ENCODE measurements around the gene HTT. TPM values are rescaled to one million over a fixed set of nuclear protein-coding genes. Genes with fewer than 3 reads are reported as not detected.

Gene HTT
- total and polyA plus RNA-seq, 3 experiments from 2014 or later: 5.1 to 58.6 (median 54.7) TPM

- Mint-ChIP-seq H3K36me3 (peaks cover 0 to 2% (median 0%) of the 10 kb centered on the region in 3 donors), H3K27me3 (peaks cover 12 to 29% of the 10 kb centered on the region in 2 donors), H3K4me3 (peak overlapping the region in 6 of 7 donors; percentile 37 to 94 (median 54)), H3K27ac (peak overlapping the region in 1 of 8 donors; percentile 3), H3K4me1 (peaks cover 14% of the 10 kb centered on the region in 3 donors), H3K9me3 (no peaks in the 10 kb centered on the region)
- H3K27me3 ChIP-seq (ENCODE audit: insufficient read depth, low read length, poor library complexity, severe bottlenecking): peaks cover 7% of the 10 kb centered on the region
- no peak overlapping the region for H3K4me3 ChIP-seq (ENCODE audit: low read length)
- H3K36me3 ChIP-seq (ENCODE audit: insufficient read depth, low read length): no peaks in the 10 kb centered on the region
- no peak overlapping the region for H3K27ac ChIP-seq (ENCODE audit: low read depth, low read length)
- ChIA-PET POLR2A (no interaction called here), CTCF (interaction anchor here (1.2 to 1.3 kb wide), 2 partner anchors 35 to 48 kb away, joined by 3 to 4 read pairs; no protein-coding TSS in a partner anchor)
- no peak for DNase-seq
- no peaks in the 10 kb centered on the region for H3K9me3 ChIP-seq (ENCODE audit: low read length)
- H3K4me1 ChIP-seq (ENCODE audit: insufficient read depth, low read length): peaks cover 6% of the 10 kb centered on the region
Observed at GRCh38 chr4:3290889-3291321, 216.4 kb downstream of the HTT start.

DNA sequence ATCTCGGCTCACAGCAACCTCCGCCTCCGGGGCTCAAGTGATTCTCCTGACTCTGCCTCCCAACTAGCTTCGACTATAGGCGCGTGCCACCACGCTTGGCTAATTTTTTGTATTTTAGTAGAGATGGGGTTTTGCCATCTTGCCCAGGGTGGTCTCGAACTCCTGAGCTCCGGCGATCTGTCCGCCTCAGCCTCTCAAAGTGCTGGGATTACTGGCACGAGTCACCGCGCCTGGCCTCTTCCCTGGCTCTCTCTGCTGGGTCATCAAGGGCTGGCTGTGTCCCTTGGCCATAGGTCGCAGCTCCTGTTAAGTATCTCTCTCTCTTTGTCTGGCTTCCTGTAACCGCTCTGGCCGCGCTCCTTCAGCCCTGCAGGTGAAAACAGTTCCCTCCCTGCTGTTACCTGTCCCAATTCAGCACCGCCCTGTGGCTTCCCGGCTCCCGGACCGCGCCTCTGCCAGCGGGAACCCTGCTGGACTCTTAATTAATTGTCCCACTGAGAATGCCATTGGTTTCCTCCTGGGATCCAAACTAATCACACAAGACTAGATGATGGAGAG, 217.0 kb downstream of the HTT start:
- peaks cover 6% of the 10 kb centered on the region for H3K4me1 ChIP-seq (ENCODE audit: insufficient read depth, low read length)
- no peaks in the 10 kb centered on the region for H3K36me3 ChIP-seq (ENCODE audit: insufficient read depth, low read length)
- no peaks in the 10 kb centered on the region for H3K9me3 Mint-ChIP-seq
- H3K27ac Mint-ChIP-seq: peak overlapping the region in 7 of 8 donors; percentile 66 to 94 (median 80)
- H3K27me3 ChIP-seq (ENCODE audit: insufficient read depth, low read length, poor library complexity, severe bottlenecking): peaks cover 7% of the 10 kb centered on the region
- peaks cover 0 to 2% (median 0%) of the 10 kb centered on the region in 3 donors for H3K36me3 Mint-ChIP-seq
- POLR2A ChIA-PET: no interaction called here
- H3K4me3 ChIP-seq (ENCODE audit: low read length): peak overlapping the region; percentile 61
- H3K4me1 Mint-ChIP-seq: peaks cover 14% of the 10 kb centered on the region in 3 donors
- CTCF ChIA-PET: interaction anchor here (1.2 to 1.3 kb wide), 2 partner anchors 35 to 48 kb away, joined by 3 to 4 read pairs; no protein-coding TSS in a partner anchor
- no peak overlapping the region for H3K27ac ChIP-seq (ENCODE audit: low read depth, low read length)
- H3K9me3 ChIP-seq (ENCODE audit: low read length): no peaks in the 10 kb centered on the region
- no peak for DNase-seq
- H3K4me3 Mint-ChIP-seq: peak overlapping the region; percentile 85 to 95 (median 91)
- H3K27me3 Mint-ChIP-seq: peaks cover 10 to 29% of the 10 kb centered on the region in 2 donors

- Histone ChIP-seq H3K4me3 (ENCODE audit: low read length) (peak overlapping the region; percentile 61), H3K27ac (ENCODE audit: low read depth, low read length) (no peak overlapping the region), H3K27me3 (ENCODE audit: insufficient read depth, low read length, poor library complexity, severe bottlenecking) (peaks cover 7% of the 10 kb centered on the region), H3K4me1 (ENCODE audit: insufficient read depth, low read length) (peaks cover 6% of the 10 kb centered on the region), H3K36me3 (ENCODE audit: insufficient read depth, low read length) (no peaks in the 10 kb centered on the region), H3K9me3 (ENCODE audit: low read length) (no peaks in the 10 kb centered on the region)
- ChIA-PET CTCF (interaction anchor here (1.3 kb wide), 1 partner anchor 36 kb away, joined by 3 read pairs; no protein-coding TSS in a partner anchor), POLR2A (no interaction called here)
- peak overlapping the region; percentile 85 to 95 (median 91) for H3K4me3 Mint-ChIP-seq
- peak in 2 of 5 donors; percentile 14 to 21 for DNase-seq
- H3K27ac Mint-ChIP-seq: peak overlapping the region in 7 of 8 donors; percentile 66 to 94 (median 80)
- H3K36me3 Mint-ChIP-seq: peaks cover 0 to 2% (median 0%) of the 10 kb centered on the region in 3 donors
- no peaks in the 10 kb centered on the region for H3K9me3 Mint-ChIP-seq
- H3K4me1 Mint-ChIP-seq: peaks cover 14% of the 10 kb centered on the region in 3 donors
- H3K27me3 Mint-ChIP-seq: peaks cover 10 to 25% of the 10 kb centered on the region in 2 donors
Observed at GRCh38 chr4:3291969-3292570, 217.6 kb downstream of the HTT start.

- H3K27me3 Mint-ChIP-seq: peaks cover 10 to 18% of the 10 kb centered on the region in 2 donors
- Histone ChIP-seq H3K36me3 (ENCODE audit: insufficient read depth, low read length) (no peaks in the 10 kb centered on the region), H3K27me3 (ENCODE audit: insufficient read depth, low read length, poor library complexity, severe bottlenecking) (peaks cover 7% of the 10 kb centered on the region), H3K4me1 (ENCODE audit: insufficient read depth, low read length) (peaks cover 6% of the 10 kb centered on the region), H3K4me3 (ENCODE audit: low read length) (peak within 1 kb of the TSS; percentile 61), H3K27ac (ENCODE audit: low read depth, low read length) (peak within 1 kb of the TSS; percentile 54), H3K9me3 (ENCODE audit: low read length) (no peaks in the 10 kb centered on the region)
- peak; percentile 61 to 88 (median 78) for DNase-seq
- peaks cover 14% of the 10 kb centered on the region in 3 donors for H3K4me1 Mint-ChIP-seq
- CTCF ChIA-PET: no interaction called here
- peaks cover 0 to 2% (median 0%) of the 10 kb centered on the region in 3 donors for H3K36me3 Mint-ChIP-seq
- H3K4me3 Mint-ChIP-seq: peak within 1 kb of the TSS; percentile 85 to 95 (median 91)
- no peaks in the 10 kb centered on the region for H3K9me3 Mint-ChIP-seq
- POLR2A ChIA-PET: no interaction called here
- peak within 1 kb of the TSS in 7 of 8 donors; percentile 66 to 99 (median 80) for H3K27ac Mint-ChIP-seq
Observed at GRCh38 chr4:3292571-3293400, 218.3 kb downstream of the HTT start, which contains the start of gene RGS12. Gene RGS12 (plus strand): TSS chr4:3293021. CDS start chr4:3316171, 23,150 bp downstream.

Other genes starting within 250 kb of the HTT start
- gene ADD1, start 230.8 kb upstream of the HTT start, total RNA-seq: 100 to 1,000 TPM; 185 to 192 TPM
- 217 TPM for gene ADD1, start 230.8 kb upstream of the HTT start, polyA plus RNA-seq
- gene NOP14, start 111.3 kb upstream of the HTT start, total RNA-seq: 100 to 1,000 TPM; 156 to 165 TPM
- 26.5 TPM for gene NOP14, start 111.3 kb upstream of the HTT start, polyA plus RNA-seq
- gene GRK4, start 111.1 kb upstream of the HTT start, total RNA-seq: 1 to 10 TPM; 5.4 to 7.7 TPM
- gene GRK4, start 111.1 kb upstream of the HTT start, polyA plus RNA-seq: 2.5 TPM
- not detected for gene HTT-AS, start 143 bp upstream of the HTT start, total RNA-seq
- not detected for gene HTT-AS, start 143 bp upstream of the HTT start, polyA plus RNA-seq
- under 1 TPM; 0.38 to 0.46 TPM for gene MSANTD1, start 174.5 kb downstream of the HTT start, total RNA-seq
- not detected for gene MSANTD1, start 174.5 kb downstream of the HTT start, polyA plus RNA-seq
- gene RGS12, start 218.3 kb downstream of the HTT start, total RNA-seq: 1 to 10 TPM; 2.3 to 2.4 TPM
- 3.0 TPM for gene RGS12, start 218.3 kb downstream of the HTT start, polyA plus RNA-seq

Data from CD8-positive, alpha-beta memory T cell (primary cell).